ENCODE data around the gene GNAL. TPM values are rescaled to one million over a fixed set of nuclear protein-coding genes. Genes with fewer than 3 reads are reported as not detected.

The GNAL gene
- total and polyA plus RNA-seq, 10 donors = 0.74 to 5.7 (median 3.0) TPM

- Histone ChIP-seq H3K27ac (no peak overlapping the region), H3K4me1 (peaks cover 0 to 9% (median 0%) of the 10 kb centered on the region in 6 donors), H3K4me3 (no peak overlapping the region), H3K9me3 (no peaks in the 10 kb centered on the region), H3K36me3 (no peaks in the 10 kb centered on the region), H3K27me3 (replicated peaks in 1 of 7) (peaks cover 0 to 9% (median 0%) of the 10 kb centered on the region in 7 donors)
- DNase-seq = no peak
- intact Hi-C loops (cut with DNase I; ENCODE audit: low total_unique reads) = no loop called here
- WGBS, 5 donors = 46 to 78% (median 68%) methylated on average over 7 of the region's 7 CpGs
- TF ChIP-seq POLR2AphosphoS5 (IDR thresholded peaks at IDR 0.05) (no peak), POLR2A (IDR thresholded peaks at IDR 0.05) (no peak)
- TF ChIP-seq, protein P1, sequence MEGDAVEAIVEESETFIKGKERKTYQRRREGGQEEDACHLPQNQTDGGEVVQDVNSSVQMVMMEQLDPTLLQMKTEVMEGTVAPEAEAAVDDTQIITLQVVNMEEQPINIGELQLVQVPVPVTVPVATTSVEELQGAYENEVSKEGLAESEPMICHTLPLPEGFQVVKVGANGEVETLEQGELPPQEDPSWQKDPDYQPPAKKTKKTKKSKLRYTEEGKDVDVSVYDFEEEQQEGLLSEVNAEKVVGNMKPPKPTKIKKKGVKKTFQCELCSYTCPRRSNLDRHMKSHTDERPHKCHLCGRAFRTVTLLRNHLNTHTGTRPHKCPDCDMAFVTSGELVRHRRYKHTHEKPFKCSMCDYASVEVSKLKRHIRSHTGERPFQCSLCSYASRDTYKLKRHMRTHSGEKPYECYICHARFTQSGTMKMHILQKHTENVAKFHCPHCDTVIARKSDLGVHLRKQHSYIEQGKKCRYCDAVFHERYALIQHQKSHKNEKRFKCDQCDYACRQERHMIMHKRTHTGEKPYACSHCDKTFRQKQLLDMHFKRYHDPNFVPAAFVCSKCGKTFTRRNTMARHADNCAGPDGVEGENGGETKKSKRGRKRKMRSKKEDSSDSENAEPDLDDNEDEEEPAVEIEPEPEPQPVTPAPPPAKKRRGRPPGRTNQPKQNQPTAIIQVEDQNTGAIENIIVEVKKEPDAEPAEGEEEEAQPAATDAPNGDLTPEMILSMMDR (IDR thresholded peaks at IDR 0.05 in 8 of 11, conservative IDR thresholded peaks at IDR 0.05 in 3 of 11) = no peak
Measured at GRCh38 chr18:11789716-11790510, 100.8 kb downstream of the GNAL start.

DNA sequence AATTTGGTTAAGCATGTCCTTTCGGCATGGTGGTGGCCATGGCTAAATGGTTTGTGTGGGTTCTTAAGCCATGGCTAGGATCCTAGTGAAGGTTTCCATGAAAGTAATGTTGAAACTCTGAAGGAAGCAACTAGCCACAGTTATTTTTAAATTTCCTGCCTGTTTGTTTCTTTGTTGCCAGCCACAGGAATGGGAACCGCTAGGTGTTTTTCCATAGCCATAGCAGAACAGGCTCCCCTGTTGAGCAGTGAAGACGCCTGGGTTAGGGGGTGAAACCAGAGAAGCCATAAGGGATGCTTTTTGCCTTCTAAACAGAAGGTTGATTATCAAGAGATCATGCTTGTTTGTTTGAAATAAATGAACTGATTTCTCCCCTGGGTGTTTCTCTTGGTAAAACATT is 102.1 kb downstream of the GNAL start:
- TF ChIP-seq POLR2AphosphoS5 (IDR thresholded peaks at IDR 0.05) (no peak), POLR2A (IDR thresholded peaks at IDR 0.05) (no peak)
- TF ChIP-seq, protein P1 (IDR thresholded peaks at IDR 0.05 in 8 of 11, conservative IDR thresholded peaks at IDR 0.05 in 3 of 11) = no peak
- no peak for DNase-seq
- Histone ChIP-seq H3K4me1 (peaks cover 0 to 5% (median 0%) of the 10 kb centered on the region in 6 donors), H3K27ac (no peak overlapping the region), H3K4me3 (no peak overlapping the region), H3K9me3 (no peaks in the 10 kb centered on the region), H3K36me3 (no peaks in the 10 kb centered on the region), H3K27me3 (replicated peaks in 1 of 7) (no peaks in the 10 kb centered on the region)
- intact Hi-C loops (cut with DNase I; ENCODE audit: low total_unique reads) = no loop called here
- WGBS, 5 donors = 65 to 79% (median 72%) methylated on average over 3 of the region's 3 CpGs

DNA sequence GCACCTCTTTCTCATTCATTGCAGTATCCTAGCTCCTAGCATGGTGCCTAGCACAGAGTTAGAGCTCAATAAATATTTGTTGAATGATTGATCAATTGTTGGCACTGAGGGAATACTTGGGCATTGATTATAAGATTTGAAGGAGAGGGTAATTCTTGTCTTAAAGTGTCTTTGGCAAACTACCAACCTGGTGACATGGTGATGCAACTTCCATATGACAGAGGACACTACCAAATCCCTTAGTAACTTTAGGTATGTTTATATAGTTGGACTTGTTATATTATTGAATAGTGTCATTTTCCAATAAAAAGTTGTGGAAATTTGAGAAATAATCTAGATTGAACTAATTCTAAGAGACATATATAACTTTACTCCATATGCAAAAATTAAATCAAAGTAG is 103.6 kb downstream of the GNAL start:
- no peak for DNase-seq
- H3K4me3 ChIP-seq = no peak overlapping the region
- intact Hi-C loops (cut with DNase I; ENCODE audit: low total_unique reads) = no loop called here
- peaks cover 0 to 5% (median 0%) of the 10 kb centered on the region in 6 donors for H3K4me1 ChIP-seq
- H3K36me3 ChIP-seq = no peaks in the 10 kb centered on the region
- H3K9me3 ChIP-seq = no peaks in the 10 kb centered on the region
- no peaks in the 10 kb centered on the region for H3K27me3 ChIP-seq (replicated peaks in 1 of 7)
- TF ChIP-seq POLR2A (IDR thresholded peaks at IDR 0.05) = no peak
- TF ChIP-seq POLR2AphosphoS5 (IDR thresholded peaks at IDR 0.05) = no peak
- TF ChIP-seq, protein P1 (IDR thresholded peaks at IDR 0.05 in 8 of 11, conservative IDR thresholded peaks at IDR 0.05 in 3 of 11) = no peak
- H3K27ac ChIP-seq = no peak overlapping the region

DNA sequence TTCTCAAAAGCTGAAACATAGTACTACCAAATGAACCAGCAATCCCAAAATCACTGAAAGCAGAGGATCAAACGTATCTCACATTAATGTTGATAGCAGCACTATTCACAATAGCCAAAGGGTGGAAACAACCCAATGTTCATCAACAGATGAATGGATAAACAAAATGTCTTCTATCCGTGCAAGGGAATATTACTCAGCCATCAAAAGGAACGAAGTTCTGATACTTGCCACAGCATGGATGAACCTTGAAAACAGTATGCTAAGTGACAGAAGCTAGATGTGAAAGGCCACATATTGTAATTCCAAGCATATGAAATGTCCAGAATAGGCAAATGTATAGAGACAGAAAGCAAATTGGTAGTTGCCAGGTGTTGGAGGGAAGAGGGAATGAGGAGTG is 105.1 kb downstream of the GNAL start:
- H3K36me3 ChIP-seq = no peaks in the 10 kb centered on the region
- intact Hi-C loops (cut with DNase I; ENCODE audit: low total_unique reads) = no loop called here
- TF ChIP-seq, protein P1 (IDR thresholded peaks at IDR 0.05 in 8 of 11, conservative IDR thresholded peaks at IDR 0.05 in 3 of 11) = no peak
- TF ChIP-seq POLR2AphosphoS5 (IDR thresholded peaks at IDR 0.05) (no peak), POLR2A (IDR thresholded peaks at IDR 0.05) (no peak)
- H3K4me3 ChIP-seq = no peak overlapping the region
- DNase-seq = no peak
- WGBS, 5 donors = 83 to 95% (median 93%) methylated on average over 3 of the region's 3 CpGs
- H3K27ac ChIP-seq = no peak overlapping the region
- H3K27me3 ChIP-seq (replicated peaks in 1 of 7) = no peaks in the 10 kb centered on the region
- H3K9me3 ChIP-seq = no peaks in the 10 kb centered on the region
- H3K4me1 ChIP-seq = peaks cover 0 to 5% (median 0%) of the 10 kb centered on the region in 6 donors

All from spleen (tissue), 11 donors.